GM21717 (cell line): ENCODE data around the gene SKP1.
"Not testable (repeated sequence)": the region's sequence is repeated elsewhere in the genome, so short reads cannot be mapped to it uniquely, and the experiment has no call there.

Experiments
- ATAC-seq: cut with Tn5 transposase; IDR thresholded peaks from one replicate; pipeline ENCODE4 v1.9.1; 2021; ENCODE audit warnings: mild to moderate bottlenecking, moderate library complexity; ENCODE audit not compliant: unreplicated experiment

Gene SKP1

DNA sequence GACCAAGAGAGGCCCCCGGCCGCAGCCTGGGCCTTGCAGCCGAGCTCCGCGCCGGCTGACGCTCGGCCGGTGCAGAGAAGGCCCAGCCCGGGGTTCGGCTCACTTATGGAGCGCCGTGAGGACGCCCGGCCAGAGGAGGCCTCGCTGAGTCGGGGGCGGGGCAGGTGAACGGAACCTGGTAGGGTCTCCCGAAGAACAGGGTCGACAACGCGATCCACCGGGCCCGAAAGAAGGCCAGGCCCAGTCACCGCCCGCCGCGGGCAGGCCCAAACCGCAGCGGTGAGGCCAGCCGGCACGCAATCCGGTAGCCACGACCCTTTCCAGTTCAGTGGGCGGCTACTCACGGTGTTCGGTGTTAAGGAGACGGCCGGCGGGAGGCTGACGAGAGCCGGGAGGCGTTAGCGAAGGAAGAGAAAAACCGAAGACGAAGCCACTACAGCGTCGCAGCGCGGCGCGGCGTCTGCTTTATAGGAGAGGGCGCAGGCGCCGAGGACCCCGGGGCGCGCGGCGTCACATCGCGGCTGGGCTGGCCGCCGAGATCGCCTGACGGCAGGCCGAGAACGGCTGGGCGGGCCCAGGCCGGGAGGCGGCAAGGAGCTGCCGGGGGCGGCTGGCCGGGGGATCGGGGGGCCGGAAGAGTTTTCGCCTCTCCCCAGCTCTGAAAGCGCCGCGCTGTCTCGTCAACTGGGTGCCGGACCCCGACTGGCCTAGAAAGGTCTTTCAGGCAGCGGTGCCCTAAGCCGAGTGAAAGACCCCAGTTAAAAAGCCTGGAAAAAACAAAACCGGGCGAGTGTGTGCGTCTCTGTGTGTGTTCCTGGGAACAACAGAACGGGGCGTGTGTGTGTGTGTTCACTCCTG, at the start of gene SKP1:
SKP1 (minus strand) TSS at position 440 of the 858 bp plus-strand sequence. CDS start 2,928 bp downstream, outside the sequence.
- peak; percentile 68 for ATAC-seq

DNA sequence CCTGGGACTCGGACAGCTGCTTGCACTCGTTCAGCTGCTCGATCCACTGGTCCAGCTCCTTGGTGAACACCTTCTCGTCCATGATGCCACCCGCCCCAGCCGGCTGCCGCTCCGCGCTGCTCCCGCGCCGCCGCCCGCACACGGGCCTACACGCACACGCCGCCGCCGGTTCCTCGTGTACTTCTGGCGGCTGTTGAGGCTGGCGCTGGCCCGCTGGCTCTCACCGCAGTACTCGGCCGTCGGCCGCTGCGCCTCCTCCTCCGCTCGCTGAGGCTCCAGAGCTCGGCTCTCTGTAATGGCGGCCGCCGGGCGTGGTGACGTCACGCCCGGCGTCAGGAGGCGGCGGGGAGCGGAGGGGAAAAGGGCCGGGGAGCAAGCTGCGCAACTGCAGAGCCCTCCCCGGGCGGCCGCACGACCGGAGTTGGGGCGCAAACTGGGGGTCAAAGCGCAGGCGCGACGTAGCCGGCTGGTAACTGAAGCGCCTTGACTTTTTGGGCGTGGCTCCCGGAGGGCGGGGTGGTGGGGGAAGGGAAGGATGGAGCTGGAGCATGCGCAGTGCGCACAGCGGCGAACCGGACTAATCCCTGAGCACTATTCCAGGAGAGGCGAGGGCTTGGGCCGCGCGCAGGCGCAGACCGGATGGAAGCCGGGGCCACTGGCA, 49.2 kb upstream of the SKP1 start, which contains the start of gene PPP2CA:
PPP2CA (minus strand) TSS at position 294 of the 661 bp plus-strand sequence; CDS start at position 82, 212 bp downstream.
- peak; percentile 78 for ATAC-seq

DNA sequence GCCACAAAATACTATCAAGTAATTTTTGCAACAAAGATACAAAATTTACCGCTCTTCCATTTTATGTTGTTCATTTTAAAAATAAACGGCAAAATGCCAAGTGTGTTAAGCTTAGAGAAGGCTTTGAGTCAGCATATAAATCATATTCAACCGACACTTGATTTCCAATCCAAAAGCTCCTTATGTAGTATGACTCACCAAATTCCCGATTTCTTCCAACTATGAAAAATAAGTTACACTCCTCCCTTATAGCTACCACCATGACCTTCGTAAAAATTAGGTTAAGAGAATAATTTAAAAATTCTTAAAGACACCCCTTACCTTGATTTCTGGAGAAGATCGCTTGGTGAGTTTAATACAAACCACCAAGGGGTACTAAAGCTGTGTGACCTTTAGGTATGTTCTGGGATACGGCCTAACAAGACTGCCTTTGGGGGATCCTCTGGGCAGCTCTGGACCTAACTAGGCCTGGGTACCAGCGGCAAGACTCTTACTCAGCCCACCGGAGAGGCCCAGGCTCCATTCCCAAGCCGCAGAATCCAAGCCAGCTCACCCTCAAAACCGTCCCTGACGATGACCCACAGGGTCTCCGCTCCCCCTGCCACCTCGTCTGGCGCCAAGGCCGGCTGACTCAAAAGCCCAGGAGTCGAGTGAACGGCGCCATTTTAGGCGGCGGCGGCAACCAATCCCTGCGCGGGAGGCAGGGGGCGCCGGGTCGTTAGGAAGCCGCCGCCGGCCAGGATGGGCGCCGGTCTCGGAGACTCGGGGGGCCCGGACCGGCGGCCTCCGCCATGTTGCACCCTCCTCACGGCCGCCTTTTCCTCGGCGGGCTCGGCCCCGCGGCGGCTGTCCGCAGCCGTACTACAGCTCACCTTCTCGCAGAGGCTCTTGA, 48.4 kb upstream of the SKP1 start:
- ATAC-seq, result peak; percentile 32

GRCh38 chr5:134223406-134224248, 46.9 kb upstream of the SKP1 start:
- no peak for ATAC-seq

- ATAC-seq, result not testable (repeated sequence)
Observed at GRCh38 chr5:134221690-134222089, 44.9 kb upstream of the SKP1 start.

DNA sequence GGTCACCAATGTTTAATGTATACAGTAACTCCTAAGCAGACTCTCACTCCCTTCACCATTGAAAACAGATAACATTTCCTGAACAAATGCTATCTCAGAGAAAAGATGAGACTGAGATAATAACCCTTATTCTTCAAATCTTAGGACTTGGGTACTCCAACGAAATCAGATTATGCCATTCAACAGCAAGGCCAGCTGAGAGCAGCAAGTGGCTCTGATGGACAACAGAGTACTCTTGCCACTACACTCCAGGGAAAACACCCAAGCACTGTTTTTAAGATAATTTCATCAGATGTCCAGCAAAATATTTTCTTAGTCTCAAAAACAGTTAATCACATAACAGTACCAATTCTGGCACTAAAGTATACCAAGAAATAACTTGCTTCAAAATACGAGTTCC, 39.0 kb upstream of the SKP1 start:
- no peak for ATAC-seq

- ATAC-seq, result not testable (repeated sequence)
Observed at GRCh38 chr5:134211263-134212031, 34.7 kb upstream of the SKP1 start.

- no peak for ATAC-seq
Observed at GRCh38 chr5:134209477-134210245, 32.9 kb upstream of the SKP1 start.

DNA sequence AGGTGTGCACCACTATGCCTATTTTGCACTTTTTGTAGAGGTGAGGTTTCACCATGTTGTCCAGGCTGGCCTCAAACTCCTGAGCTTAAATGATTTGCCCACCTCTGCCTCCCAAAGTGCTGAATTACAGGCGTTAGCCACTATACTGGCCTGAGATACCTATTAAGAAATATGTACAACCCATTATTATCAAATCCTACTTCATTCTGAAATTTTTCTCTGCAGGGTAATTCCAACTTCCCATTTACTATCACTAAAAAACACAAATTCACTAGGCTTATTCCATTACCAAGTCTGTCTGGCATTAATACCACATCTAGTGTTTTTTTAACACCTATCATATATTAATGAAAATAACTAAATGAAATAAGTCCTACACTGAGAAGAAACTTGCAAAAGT, 30.9 kb upstream of the SKP1 start:
- no peak for ATAC-seq

DNA sequence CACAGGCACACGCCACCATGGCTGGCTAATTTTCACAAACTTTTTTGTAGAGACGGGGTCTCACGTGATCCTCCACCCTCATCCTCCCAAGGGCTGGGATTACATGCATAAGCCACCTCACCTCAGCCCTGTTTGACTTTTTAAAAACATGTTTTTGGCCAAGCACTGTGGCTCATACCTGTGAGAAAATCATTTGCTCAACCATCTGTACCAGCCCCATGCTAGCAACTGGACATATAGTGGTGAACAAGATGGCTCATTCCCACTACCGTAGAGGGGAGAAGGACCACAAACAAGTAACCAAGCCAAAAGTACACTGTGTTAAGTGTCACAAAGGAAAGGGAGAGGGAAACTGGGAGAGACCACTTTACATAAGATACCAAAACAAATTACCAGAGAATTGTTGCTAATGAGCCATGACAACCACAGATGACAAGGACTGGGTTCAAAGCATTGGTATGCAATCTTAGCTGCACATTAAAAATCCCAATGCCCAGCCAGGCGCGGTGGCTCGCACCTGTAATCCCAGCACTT, 29.9 kb upstream of the SKP1 start:
- ATAC-seq, result no peak

DNA sequence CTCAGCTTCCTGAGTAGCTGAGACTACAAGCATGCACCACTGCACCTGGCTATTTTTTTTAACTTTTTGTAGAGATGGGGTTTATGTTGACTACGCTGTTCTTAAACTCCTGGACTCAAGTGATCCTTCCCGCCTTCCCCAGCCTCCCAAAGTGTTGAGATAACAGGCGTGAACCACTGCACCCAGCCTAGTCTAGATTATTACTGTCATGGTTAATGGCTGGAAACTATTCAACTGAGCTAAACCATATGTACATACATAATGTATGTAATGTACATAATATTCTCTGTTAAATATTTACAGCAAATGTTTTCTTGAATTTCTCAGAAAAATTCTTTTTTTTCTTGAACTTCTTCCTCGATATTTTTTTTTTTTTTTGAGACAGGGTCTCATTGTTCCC, 27.8 kb upstream of the SKP1 start:
- ATAC-seq, result no peak

GRCh38 chr5:134203630-134204029, 26.9 kb upstream of the SKP1 start:
- ATAC-seq, result no peak

GRCh38 chr5:134195666-134196065, 18.9 kb upstream of the SKP1 start:
- ATAC-seq, result no peak

GRCh38 chr5:134189031-134189430, 12.3 kb upstream of the SKP1 start:
- no peak for ATAC-seq

GRCh38 chr5:134188092-134188491, 11.3 kb upstream of the SKP1 start:
- ATAC-seq, result no peak

- no peak for ATAC-seq
Observed at GRCh38 chr5:134184155-134185135, 7.7 kb upstream of the SKP1 start.

GRCh38 chr5:134183481-134183880, 6.7 kb upstream of the SKP1 start:
- ATAC-seq, result no peak
